Panc1 (cell line): ENCODE data around the gene DYNC1H1.

Source experiments
- CTCF ChIP-seq: fragments of 450-650 bp; IDR thresholded peaks from 2 replicates; pipeline ENCODE4 v1.5.1; 2017; ENCODE audit warnings: mild to moderate bottlenecking
- POLR2AphosphoS5 ChIP-seq: IDR thresholded peaks from 2 replicates; pipeline ENCODE4 v1.6.1; 2012; ENCODE audit warnings: mild to moderate bottlenecking, low read depth, low read length, moderate library complexity

DNA sequence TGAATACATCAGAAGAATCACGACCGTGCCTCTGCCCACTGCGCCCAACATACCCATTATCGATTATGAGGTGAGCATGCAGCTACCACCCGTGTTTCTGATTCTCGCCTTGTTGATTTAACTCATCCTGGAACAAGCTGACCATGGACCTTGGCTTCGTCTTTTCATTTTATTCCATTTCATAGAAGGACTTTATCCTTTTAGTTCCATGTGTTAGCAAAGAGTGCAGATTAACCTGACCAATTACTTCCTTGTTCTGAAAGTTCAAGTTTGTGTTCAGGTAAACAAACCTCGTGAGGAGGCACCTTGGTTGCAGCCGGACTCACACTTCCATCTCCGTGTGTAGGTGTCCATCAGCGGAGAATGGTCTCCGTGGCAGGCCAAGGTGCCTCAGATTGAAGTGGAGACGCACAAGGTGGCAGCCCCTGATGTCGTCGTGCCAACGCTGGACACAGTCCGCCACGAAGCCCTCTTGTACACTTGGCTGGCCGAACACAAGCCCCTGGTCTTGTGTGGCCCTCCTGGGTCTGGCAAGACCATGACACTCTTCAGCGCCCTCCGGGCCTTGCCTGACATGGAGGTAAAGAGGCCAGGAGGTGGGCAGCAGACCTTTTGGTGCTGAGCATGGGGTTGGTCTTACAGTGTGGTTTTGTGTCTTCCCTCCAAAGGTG, 52.2 kb downstream of the DYNC1H1 start:
- TF ChIP-seq CTCF (no peak), POLR2AphosphoS5 (no peak)
